Renal cortex interstitium (tissue), 15 donors: ENCODE measurements around the gene TSPAN11. TPM values are rescaled to one million over a fixed set of nuclear protein-coding genes. Genes with fewer than 3 reads are reported as not detected.
"Not testable (repeated sequence)": the region's sequence is repeated elsewhere in the genome, so short reads cannot be mapped to it uniquely, and the experiment has no call there.

Source experiments
- DNase-seq, 11 donors: peaks; one replicate each; pipeline ENCODE4 v3.0.0-alpha.2; 2013; ENCODE audit warnings: low read depth in 9 of 11, low spot score in 4 of 11; ENCODE audit errors: extremely low read depth in 1 of 11
- long read RNA-seq, 16 experiments: transcript quantifications; one replicate each; lab custom pipeline, GENCODE V29; 2026
- polyA plus RNA-seq, 3 donors: library from polyadenylated mRNA; unstranded; fragments of 120-200 nt; gene quantifications; one replicate each; pipeline ENCODE4 v1.2.1, GENCODE V29; 2013; ENCODE audit not compliant: insufficient read length in 3 of 3

Gene TSPAN11
- 1 to 10 TPM; 5.0 to 5.7 (median 5.5) TPM for polyA plus RNA-seq
- long read RNA-seq, donor 1 = 0 reads
- long read RNA-seq, donor 2, partial matches to known transcripts = 0 of 2 reads
- long read RNA-seq, donor 2, other reads (novel, unspliced or antisense) = 0 of 2 reads
- long read RNA-seq, donor 3 = 0 reads
- long read RNA-seq, donor 4, partial matches to known transcripts = 0 of 1 reads
- long read RNA-seq, donor 4, other reads (novel, unspliced or antisense) = 0 of 1 reads
- long read RNA-seq, donor 5 = 0 reads
- long read RNA-seq, donor 6, partial matches to known transcripts = 0 of 1 reads
- long read RNA-seq, donor 6, other reads (novel, unspliced or antisense) = 0 of 1 reads
- long read RNA-seq, donor 7, partial matches to known transcripts = 0 of 1 reads
- long read RNA-seq, donor 7, other reads (novel, unspliced or antisense) = 0 of 1 reads
- long read RNA-seq, donor 8, partial matches to known transcripts = 0 of 3 reads
- long read RNA-seq, donor 8, other reads (novel, unspliced or antisense) = 0 of 3 reads
- long read RNA-seq, donor 9 = 0 reads
- long read RNA-seq, donor 10, partial matches to known transcripts = 0 of 1 reads
- long read RNA-seq, donor 10, other reads (novel, unspliced or antisense) = 0 of 1 reads
- long read RNA-seq, donor 11, partial matches to known transcripts = 0 of 1 reads
- long read RNA-seq, donor 11, other reads (novel, unspliced or antisense) = 0 of 1 reads
- long read RNA-seq, donor 12 = 0 reads
- long read RNA-seq, donor 13 = 0 reads
- long read RNA-seq, donor 14, partial matches to known transcripts = 0 of 1 reads
- long read RNA-seq, donor 14, other reads (novel, unspliced or antisense) = 0 of 1 reads
- long read RNA-seq, donor 15 = 0 reads
- long read RNA-seq, donor 16, partial matches to known transcripts = 0 of 2 reads
- long read RNA-seq, donor 16, other reads (novel, unspliced or antisense) = 0 of 2 reads

DNA sequence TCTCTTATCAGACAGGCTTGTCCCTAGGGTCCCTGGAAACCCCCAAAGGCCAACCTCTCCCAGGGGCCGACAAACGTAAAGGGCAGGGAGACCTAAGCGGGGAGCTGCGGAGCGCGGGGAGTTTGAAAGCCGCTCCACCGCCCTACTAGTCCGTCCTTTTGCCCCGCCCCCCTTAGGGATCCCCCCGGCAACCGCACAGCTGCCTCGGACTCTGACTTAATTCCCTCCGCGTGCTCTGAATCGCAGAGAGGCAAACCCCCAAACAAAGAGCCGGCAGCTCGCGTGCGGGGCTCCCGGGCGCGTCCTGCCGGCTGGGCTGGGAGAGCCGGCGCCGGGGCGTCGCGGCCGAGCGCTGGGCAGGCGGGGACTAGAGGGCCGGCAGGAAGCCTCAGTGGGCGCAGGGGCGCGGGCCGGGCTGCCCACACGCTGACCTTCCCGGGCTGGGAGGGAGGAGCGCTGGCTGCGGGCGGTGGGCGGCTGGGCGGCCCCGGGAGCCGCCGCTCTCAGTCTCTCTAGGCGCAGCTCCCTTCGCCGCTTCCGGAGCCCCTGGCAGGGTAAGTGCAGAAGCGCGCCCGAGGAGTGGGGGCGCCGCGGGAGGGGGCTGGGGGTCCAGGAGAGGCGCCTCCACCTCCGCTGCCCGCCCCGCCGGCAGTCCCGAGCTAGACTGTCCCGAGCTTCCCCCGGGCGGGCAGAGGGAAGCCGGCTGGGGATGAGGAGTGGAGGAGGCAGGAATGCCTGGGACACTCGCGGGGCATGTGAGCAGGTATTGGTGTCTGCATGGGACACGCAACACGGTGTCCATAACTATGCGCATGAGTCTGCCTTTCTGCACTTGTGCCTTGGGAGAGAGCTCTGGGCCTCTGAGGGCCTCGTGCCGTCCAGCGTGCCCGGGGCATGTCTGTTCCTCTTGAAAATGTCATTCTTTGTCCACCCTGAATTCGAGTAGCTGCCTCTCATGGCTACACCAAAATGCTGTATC, at the start of gene TSPAN11:
TSS of gene TSPAN11 (plus strand) at position 506 of the 979 bp plus-strand sequence. CDS start 27,244 bp downstream, outside the sequence.
- peak in 9 of 11 donors; percentile 35 to 61 (median 59) for DNase-seq

DNA sequence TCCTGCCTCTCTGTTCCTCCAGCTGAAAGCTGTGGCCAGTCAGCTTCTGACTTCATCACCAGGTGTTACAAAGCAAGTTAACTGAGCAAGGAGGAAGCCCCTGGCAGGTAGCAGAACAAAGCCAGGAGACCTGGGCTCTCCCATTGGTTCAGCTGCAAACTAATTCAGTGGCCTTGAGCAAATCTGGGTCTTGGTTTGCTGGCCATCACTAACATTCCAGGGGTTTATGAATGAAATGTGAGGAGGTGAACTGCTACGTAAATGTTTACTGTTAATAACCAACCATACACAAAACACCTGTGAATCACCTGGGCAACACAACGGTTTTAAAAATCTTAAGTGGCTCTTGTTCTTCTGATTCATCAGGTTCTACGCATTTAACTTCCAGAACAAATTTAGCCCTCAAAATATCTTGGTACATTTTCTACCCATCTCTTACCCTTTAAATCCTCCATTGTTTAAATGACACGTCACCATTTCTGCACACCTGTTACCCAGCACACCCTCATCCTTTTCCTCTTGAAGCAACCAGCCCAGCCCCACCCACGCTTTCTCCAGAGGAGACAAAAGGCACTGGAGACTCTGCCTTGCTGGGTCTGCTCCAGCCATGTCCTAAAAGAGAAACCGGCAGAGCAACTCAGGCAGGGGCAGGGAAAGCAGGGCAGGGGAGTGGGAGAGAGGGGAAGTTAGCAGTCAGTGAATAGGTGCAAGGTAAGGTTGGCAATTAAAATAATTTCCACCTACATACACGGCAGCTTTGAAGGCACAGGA, 49.3 kb upstream of the TSPAN11 start:
- DNase-seq = peak in 4 of 11 donors; percentile 15 to 24 (median 18)

- DNase-seq = no peak
Observed at GRCh38 chr12:30878024-30878423, 48.5 kb upstream of the TSPAN11 start.

DNA sequence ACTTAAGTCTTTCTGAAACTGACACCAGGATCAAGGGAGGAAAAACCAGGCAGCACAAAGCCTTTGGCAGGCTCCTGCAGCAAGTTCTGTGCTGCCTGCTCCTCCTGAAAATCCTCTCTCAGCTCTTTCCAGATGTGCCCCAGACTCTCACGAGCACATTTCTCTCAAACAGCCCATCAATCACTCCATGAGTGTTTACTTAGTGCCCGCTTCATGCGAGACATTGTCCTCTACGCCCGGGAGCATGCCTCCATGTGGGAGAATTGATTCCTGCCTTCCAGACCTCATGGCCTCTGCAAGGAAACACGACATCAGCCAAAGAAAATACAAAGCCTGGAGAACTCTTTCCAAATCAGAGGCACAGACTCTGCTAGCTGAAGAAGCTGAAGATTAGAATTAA, 46.5 kb upstream of the TSPAN11 start:
- peak in 9 of 11 donors; percentile 9 to 46 (median 26) for DNase-seq

GRCh38 chr12:30880813-30881212, 45.7 kb upstream of the TSPAN11 start:
- no peak for DNase-seq

GRCh38 chr12:30882706-30883105, 43.8 kb upstream of the TSPAN11 start:
- no peak for DNase-seq

GRCh38 chr12:30884799-30885198, 41.7 kb upstream of the TSPAN11 start:
- no peak for DNase-seq

DNA sequence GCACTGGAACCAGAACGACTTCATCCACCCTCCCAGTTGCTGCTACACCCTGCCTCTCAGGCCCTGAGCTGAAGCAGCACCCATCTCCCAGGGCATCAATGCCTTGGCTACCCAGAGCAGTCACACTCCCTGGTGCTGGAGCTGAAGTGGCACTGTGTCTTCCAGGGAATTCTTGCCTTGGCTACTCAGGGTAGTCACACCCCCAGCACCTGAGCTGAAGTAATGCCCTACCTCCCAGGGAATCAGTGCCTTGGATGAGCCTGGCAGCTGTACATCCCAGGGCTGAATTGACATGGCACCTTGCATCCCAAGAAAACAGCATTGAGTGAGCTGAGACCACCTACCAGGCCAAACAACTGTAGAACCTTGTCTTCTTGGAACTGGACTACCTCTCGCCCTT, 41.2 kb upstream of the TSPAN11 start:
- DNase-seq = no peak

DNA sequence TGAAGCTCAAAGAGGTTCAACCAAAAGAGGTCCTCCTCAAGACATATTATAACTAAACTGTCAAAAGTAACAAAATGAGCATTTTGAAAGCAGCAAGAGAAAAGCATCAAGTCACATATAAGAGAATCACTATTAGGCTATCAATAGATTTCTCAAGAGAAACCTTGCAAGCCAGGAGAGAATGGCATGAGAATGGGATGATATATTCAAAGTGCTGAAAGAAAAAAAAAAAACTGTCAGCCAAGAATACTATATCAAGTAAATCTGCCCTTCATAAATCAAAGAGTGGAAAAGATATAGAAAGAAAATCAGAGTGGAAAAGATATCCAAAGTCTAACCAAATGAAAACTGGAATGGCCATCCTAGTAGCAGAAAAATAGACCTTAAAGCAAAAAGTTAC, 39.3 kb upstream of the TSPAN11 start:
- no peak for DNase-seq

- no peak for DNase-seq
Observed at GRCh38 chr12:30888241-30888640, 38.3 kb upstream of the TSPAN11 start.

DNA sequence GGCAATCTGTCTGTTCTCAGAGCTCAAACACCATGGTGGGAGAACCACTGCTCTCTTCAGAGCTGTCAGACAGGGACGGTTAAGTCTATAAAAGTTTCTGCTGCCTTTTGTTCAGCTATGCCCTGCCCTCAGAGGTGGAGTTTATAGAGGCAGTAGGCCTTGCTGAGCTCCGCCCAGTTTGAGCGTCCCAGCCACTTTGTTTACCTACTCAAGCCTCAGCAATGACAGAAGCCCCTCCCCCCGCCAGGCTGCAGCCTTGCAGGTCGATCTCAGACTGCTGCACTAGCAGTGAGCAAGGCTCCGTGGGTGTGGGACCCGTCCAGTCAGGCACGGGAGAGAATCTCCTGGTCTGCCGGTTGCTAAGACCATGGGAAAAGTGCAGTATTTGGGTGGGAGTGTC, 32.0 kb upstream of the TSPAN11 start:
- DNase-seq = not testable (repeated sequence)

DNA sequence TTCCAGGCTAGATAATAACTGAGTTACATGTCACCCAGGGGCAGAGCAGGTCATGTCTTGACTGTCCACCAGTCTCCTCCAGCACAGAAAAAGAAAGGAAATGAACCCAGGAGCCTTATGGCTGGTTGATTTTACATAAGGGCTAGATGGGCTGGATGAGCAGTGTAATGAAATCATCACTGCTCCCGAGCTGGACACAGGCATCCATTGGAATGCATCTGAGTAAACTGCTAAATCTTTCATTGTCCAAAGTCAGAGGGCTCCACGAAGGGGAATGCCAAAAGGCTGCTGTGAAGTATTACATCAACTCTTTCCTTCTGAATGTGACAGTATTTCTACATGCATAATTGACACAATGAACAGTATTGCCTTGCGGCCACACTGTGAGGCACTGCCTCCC, 30.1 kb upstream of the TSPAN11 start:
- DNase-seq = no peak

DNA sequence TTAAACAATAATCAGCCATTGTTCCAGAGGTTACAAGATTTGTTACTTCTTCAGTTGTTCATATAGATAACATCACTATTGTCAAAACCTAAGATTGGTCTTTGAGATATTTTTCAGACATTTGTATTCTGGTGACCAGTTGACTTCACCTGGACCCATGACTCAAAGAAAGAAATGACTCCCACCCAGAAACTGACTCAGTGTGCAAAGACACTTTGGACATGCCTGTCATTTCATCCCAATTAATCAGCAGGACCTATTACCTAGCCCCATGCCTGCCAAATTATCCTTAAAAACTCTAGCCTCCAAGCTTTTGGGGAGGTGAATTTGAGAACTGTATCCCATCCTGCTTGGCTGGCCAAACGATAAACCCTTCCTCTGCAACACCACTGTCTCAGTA, 27.7 kb upstream of the TSPAN11 start:
- DNase-seq = no peak

GRCh38 chr12:30900351-30900750, 26.2 kb upstream of the TSPAN11 start:
- no peak for DNase-seq

- DNase-seq = no peak
Observed at GRCh38 chr12:30902001-30902400, 24.5 kb upstream of the TSPAN11 start.

- DNase-seq = no peak
Observed at GRCh38 chr12:30902596-30902995, 24.0 kb upstream of the TSPAN11 start.

DNA sequence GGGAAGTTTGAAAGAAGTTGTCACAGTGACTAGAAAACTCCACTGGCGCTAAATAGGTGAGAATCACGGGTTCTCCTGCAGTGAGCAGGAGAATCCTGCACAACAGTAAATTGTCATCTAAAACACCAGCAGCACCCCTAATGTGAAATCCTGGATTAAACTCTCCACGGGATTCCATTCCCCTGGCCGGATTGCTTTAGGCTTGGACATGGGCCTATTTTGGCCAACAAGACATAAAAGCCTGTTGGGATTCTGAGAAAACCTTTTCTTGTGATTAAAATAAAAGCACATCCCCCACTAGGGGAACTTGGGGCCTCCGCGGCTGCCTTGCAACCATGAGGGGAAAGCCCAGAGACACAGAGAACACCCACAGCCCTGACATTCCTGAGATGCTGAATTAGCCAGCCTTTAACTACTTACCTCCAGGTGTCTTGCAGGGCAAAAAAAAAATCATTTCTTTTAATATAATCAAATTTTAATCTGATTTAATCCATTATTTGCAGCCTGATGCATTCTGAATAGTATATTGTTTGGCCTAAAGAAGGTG, 21.0 kb upstream of the TSPAN11 start:
- no peak for DNase-seq
